ENCODE results near the gene SLITRK4. TPM values are rescaled to one million over a fixed set of nuclear protein-coding genes. Genes with fewer than 3 reads are reported as not detected.

SLITRK4 gene, protein sequence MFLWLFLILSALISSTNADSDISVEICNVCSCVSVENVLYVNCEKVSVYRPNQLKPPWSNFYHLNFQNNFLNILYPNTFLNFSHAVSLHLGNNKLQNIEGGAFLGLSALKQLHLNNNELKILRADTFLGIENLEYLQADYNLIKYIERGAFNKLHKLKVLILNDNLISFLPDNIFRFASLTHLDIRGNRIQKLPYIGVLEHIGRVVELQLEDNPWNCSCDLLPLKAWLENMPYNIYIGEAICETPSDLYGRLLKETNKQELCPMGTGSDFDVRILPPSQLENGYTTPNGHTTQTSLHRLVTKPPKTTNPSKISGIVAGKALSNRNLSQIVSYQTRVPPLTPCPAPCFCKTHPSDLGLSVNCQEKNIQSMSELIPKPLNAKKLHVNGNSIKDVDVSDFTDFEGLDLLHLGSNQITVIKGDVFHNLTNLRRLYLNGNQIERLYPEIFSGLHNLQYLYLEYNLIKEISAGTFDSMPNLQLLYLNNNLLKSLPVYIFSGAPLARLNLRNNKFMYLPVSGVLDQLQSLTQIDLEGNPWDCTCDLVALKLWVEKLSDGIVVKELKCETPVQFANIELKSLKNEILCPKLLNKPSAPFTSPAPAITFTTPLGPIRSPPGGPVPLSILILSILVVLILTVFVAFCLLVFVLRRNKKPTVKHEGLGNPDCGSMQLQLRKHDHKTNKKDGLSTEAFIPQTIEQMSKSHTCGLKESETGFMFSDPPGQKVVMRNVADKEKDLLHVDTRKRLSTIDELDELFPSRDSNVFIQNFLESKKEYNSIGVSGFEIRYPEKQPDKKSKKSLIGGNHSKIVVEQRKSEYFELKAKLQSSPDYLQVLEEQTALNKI
- polyA plus RNA-seq (3.8 and 4.5 TPM in 2 replicates), polyA minus RNA-seq (20.0 and 24.7 TPM in 2 replicates)

GRCh38 chrX:143635915-143636314 lies at the start of gene SLITRK4:
SLITRK4 (minus strand) TSS chrX:143636101; CDS start chrX:143631108, 4,993 bp downstream.
- no peaks in the 10 kb centered on the region for H3K27me3 ChIP-seq (ENCODE audit: insufficient read depth, low read depth, low read length)
- no peaks in the 10 kb centered on the region for H3K9me2 ChIP-seq (ENCODE audit: insufficient read depth, low read length)
- peak within 1 kb of the TSS; percentile 62 for H3K9ac ChIP-seq (ENCODE audit: low read length)
- no peaks in the 10 kb centered on the region for H3K36me3 ChIP-seq (ENCODE audit: insufficient read depth, low read length)
- peak within 1 kb of the TSS; percentile 45 for H2AFZ ChIP-seq (ENCODE audit: low read depth, low read length)
- no peak for TF ChIP-seq CTCF (IDR thresholded peaks at IDR 0.05; ENCODE audit: poor library complexity, severe bottlenecking)
- TF ChIP-seq EZH2 (IDR thresholded peaks at IDR 0.05; ENCODE audit: borderline replicate concordance, insufficient read depth, low read length, poor library complexity, severe bottlenecking) = no peak
- TF ChIP-seq, protein P1, sequence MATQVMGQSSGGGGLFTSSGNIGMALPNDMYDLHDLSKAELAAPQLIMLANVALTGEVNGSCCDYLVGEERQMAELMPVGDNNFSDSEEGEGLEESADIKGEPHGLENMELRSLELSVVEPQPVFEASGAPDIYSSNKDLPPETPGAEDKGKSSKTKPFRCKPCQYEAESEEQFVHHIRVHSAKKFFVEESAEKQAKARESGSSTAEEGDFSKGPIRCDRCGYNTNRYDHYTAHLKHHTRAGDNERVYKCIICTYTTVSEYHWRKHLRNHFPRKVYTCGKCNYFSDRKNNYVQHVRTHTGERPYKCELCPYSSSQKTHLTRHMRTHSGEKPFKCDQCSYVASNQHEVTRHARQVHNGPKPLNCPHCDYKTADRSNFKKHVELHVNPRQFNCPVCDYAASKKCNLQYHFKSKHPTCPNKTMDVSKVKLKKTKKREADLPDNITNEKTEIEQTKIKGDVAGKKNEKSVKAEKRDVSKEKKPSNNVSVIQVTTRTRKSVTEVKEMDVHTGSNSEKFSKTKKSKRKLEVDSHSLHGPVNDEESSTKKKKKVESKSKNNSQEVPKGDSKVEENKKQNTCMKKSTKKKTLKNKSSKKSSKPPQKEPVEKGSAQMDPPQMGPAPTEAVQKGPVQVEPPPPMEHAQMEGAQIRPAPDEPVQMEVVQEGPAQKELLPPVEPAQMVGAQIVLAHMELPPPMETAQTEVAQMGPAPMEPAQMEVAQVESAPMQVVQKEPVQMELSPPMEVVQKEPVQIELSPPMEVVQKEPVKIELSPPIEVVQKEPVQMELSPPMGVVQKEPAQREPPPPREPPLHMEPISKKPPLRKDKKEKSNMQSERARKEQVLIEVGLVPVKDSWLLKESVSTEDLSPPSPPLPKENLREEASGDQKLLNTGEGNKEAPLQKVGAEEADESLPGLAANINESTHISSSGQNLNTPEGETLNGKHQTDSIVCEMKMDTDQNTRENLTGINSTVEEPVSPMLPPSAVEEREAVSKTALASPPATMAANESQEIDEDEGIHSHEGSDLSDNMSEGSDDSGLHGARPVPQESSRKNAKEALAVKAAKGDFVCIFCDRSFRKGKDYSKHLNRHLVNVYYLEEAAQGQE (IDR thresholded peaks at IDR 0.05; ENCODE audit: borderline replicate concordance) = no peak
- no peak for TF ChIP-seq POLR2AphosphoS5 (IDR thresholded peaks at IDR 0.05)
- no peaks in the 10 kb centered on the region for H3F3A ChIP-seq (ENCODE audit: insufficient read depth, low read length, poor library complexity, severe bottlenecking)
- peak within 1 kb of the TSS; percentile 76 for H3K4me3 ChIP-seq (ENCODE audit: low read length)
- H3K4me2 ChIP-seq (ENCODE audit: low read length) = no peak within 1 kb of the TSS
- H4K20me1 ChIP-seq (ENCODE audit: insufficient read depth) = no peaks in the 10 kb centered on the region
- H3K79me2 ChIP-seq (replicated peaks; ENCODE audit: insufficient read depth, low read length) = no peaks in the 10 kb centered on the region
- no peaks in the 10 kb centered on the region for H3K9me3 ChIP-seq (ENCODE audit: low read length)
- peak within 1 kb of the TSS; percentile 47 for H3K27ac ChIP-seq (ENCODE audit: low read length)

- Histone ChIP-seq H3F3A (ENCODE audit: insufficient read depth, low read length, poor library complexity, severe bottlenecking) (no peaks in the 10 kb centered on the region), H2AFZ (ENCODE audit: low read depth, low read length) (no peak overlapping the region), H3K79me2 (replicated peaks; ENCODE audit: insufficient read depth, low read length) (no peaks in the 10 kb centered on the region), H3K36me3 (ENCODE audit: insufficient read depth, low read length) (no peaks in the 10 kb centered on the region), H4K20me1 (ENCODE audit: insufficient read depth) (no peaks in the 10 kb centered on the region), H3K27me3 (ENCODE audit: insufficient read depth, low read depth, low read length) (no peaks in the 10 kb centered on the region), H3K9ac (ENCODE audit: low read length) (no peak overlapping the region), H3K27ac (ENCODE audit: low read length) (no peak overlapping the region), H3K4me3 (ENCODE audit: low read length) (no peak overlapping the region), H3K9me3 (ENCODE audit: low read length) (no peaks in the 10 kb centered on the region), H3K4me2 (ENCODE audit: low read length) (no peak overlapping the region), H3K9me2 (ENCODE audit: insufficient read depth, low read length) (no peaks in the 10 kb centered on the region)
- no peak for TF ChIP-seq EZH2 (IDR thresholded peaks at IDR 0.05; ENCODE audit: borderline replicate concordance, insufficient read depth, low read length, poor library complexity, severe bottlenecking)
- no peak for TF ChIP-seq RAD21 (conservative IDR thresholded peaks at IDR 0.05)
- TF ChIP-seq MXI1 (conservative IDR thresholded peaks at IDR 0.05; ENCODE audit: poor library complexity, severe bottlenecking) = no peak
- TF ChIP-seq, protein P1 (IDR thresholded peaks at IDR 0.05; ENCODE audit: borderline replicate concordance) = no peak
- TF ChIP-seq TAF1 (IDR thresholded peaks at IDR 0.05; ENCODE audit: low read depth) = no peak
- TF ChIP-seq CTCF (IDR thresholded peaks at IDR 0.05; ENCODE audit: poor library complexity, severe bottlenecking) = no peak
- no peak for TF ChIP-seq POLR2AphosphoS5 (IDR thresholded peaks at IDR 0.05)
- TF ChIP-seq SMC3 (conservative IDR thresholded peaks at IDR 0.05; ENCODE audit: poor library complexity) = no peak
- TF ChIP-seq EP300 (conservative IDR thresholded peaks at IDR 0.05; ENCODE audit: poor library complexity, severe bottlenecking) = no peak
Measured at GRCh38 chrX:143683486-143683885, 47.6 kb upstream of the SLITRK4 start.
